Fibroblast of lung (primary cell): ENCODE results near the gene ZNF177. TPM values are rescaled to one million over a fixed set of nuclear protein-coding genes. Genes with fewer than 3 reads are reported as not detected.

Experiments used
- DNase-seq, 2 donors: peaks; one replicate each; pipeline versions ENCODE4 v3.0.0 to v3.0.0-alpha.2; 2010; ENCODE audit warnings: low read depth in 2 of 2
- H2AFZ ChIP-seq: 2 replicates; pipeline ENCODE4 v1.5.1; 2012; ENCODE audit warnings: low read length, control low read depth, inconsistent platforms
- H3K27ac ChIP-seq: 2 replicates; pipeline ENCODE4 v1.5.1; 2011; ENCODE audit warnings: low read length, control low read depth; ENCODE audit not compliant: insufficient read depth
- H3K27me3 ChIP-seq: 2 replicates; pipeline ENCODE4 v1.5.1; 2011; ENCODE audit warnings: mild to moderate bottlenecking, low read length; ENCODE audit not compliant: control insufficient read depth, insufficient read depth
- H3K36me3 ChIP-seq: 2 replicates; pipeline ENCODE4 v1.5.1; 2011; ENCODE audit warnings: low read length; ENCODE audit not compliant: control insufficient read depth, insufficient read depth
- H3K4me1 ChIP-seq: 2 replicates; pipeline ENCODE4 v1.5.1; 2011; ENCODE audit warnings: low read length; ENCODE audit not compliant: control insufficient read depth, insufficient read depth; ENCODE audit errors: extremely low read depth
- H3K4me2 ChIP-seq: 2 replicates; pipeline ENCODE4 v1.5.1; 2011; ENCODE audit warnings: low read length, control low read depth; ENCODE audit not compliant: insufficient read depth; ENCODE audit errors: extremely low read depth
- H3K4me3 ChIP-seq, 4 experiments: fragments of 200-600 bp in 1 of 4; sonication (generic) in 1 of 4; replicated peaks in 1 of 4; 2 replicates each; pipeline ENCODE4 v1.5.1; 2011 to 2016; ENCODE audit warnings: low read length in 4 of 4, low read depth in 3 of 4, mild to moderate bottlenecking in 3 of 4, control low read depth in 2 of 4, inconsistent platforms in 1 of 4, mixed read lengths in 1 of 4; ENCODE audit not compliant: insufficient read depth in 1 of 4; ENCODE audit errors: control extremely low read depth in 1 of 4
- H3K79me2 ChIP-seq: 2 replicates; pipeline ENCODE4 v1.5.1; 2012; ENCODE audit warnings: mild to moderate bottlenecking, low read length, inconsistent platforms; ENCODE audit not compliant: control insufficient read depth, insufficient read depth
- H3K9ac ChIP-seq: 2 replicates; pipeline ENCODE4 v1.5.1; 2011; ENCODE audit warnings: mild to moderate bottlenecking, low read length, control low read depth; ENCODE audit not compliant: insufficient read depth
- H3K9me3 ChIP-seq: 2 replicates; pipeline ENCODE4 v1.5.1; 2012; ENCODE audit warnings: low read depth, low read length; ENCODE audit not compliant: control insufficient read depth, insufficient read depth
- H4K20me1 ChIP-seq: 2 replicates; pipeline ENCODE4 v1.5.1; 2011; ENCODE audit warnings: low read length; ENCODE audit not compliant: control insufficient read depth, insufficient read depth; ENCODE audit errors: extremely low read depth
- CTCF ChIP-seq, 2 donors: IDR thresholded peaks in 1 of 2; conservative IDR thresholded peaks in 1 of 2; 1 replicate in 1 of 2; 2 replicates in 1 of 2; pipeline ENCODE4 v1.5.1; 2011 to 2012; ENCODE audit warnings: low read length in 2 of 2, control low read depth in 1 of 2, inconsistent platforms in 1 of 2, low read depth in 1 of 2, mild to moderate bottlenecking in 1 of 2
- EZH2 ChIP-seq: IDR thresholded peaks from 2 replicates; pipeline ENCODE4 v1.5.1; 2012; ENCODE audit warnings: low read length, control low read depth, mild to moderate bottlenecking; ENCODE audit errors: missing control alignments
- polyA plus RNA-seq, 2 donors: library from polyadenylated mRNA; depleted of rRNA in 1 of 2; stranded (reverse) in 1 of 2; unstranded in 1 of 2; fragments of >200 nt; gene quantifications; 2 replicates each; pipeline ENCODE4 v1.2.1, GENCODE V29; 2011 to 2012; ENCODE audit warnings: missing spikeins in 1 of 2
- total RNA-seq: library from RNA; depleted of rRNA; stranded (reverse); fragments of >200 nt; gene quantifications from 2 replicates; pipeline ENCODE4 v1.2.1, GENCODE V29; 2014

ZNF177 gene
- total and polyA plus RNA-seq, 2 donors (not counting 1 experiment from before 2014, with no cell fraction given), result 1.5 to 3.3 TPM

DNA sequence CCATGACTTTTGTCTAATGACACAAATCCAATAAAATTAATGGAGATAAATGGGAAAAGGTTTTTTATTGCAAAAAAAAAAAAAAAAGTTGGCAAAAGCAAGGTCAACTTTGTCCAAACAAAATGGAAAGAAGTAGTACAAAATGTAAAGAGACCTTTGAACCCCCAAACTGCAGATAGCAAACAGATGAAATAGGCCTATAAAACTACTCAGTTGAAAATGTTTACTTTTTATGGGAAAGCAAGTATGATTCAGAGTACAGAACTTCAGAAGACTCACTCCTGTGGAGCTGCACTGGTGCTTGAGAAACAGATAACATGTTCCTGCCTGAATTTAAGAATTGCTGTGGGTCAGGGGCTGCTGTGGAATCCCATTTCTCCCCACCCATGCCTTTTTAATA lies 9.8 kb upstream of the ZNF177 start:
- H3K4me1 ChIP-seq, result no peaks in the 10 kb centered on the region
- no peak overlapping the region for H3K27ac ChIP-seq
- H3K9ac ChIP-seq, result no peak overlapping the region
- TF ChIP-seq CTCF (conservative IDR thresholded peaks at IDR 0.05 in 1 of 2, IDR thresholded peaks at IDR 0.05 in 1 of 2; ENCODE audit: low read depth in 1 of 2, low read length in 2 of 2) (no peak), EZH2 (no peak)
- H3K27me3 ChIP-seq, result no peaks in the 10 kb centered on the region
- no peak overlapping the region for H3K4me2 ChIP-seq
- H2AFZ ChIP-seq, result no peak overlapping the region
- no peak for DNase-seq
- H3K9me3 ChIP-seq, result no peaks in the 10 kb centered on the region
- H3K79me2 ChIP-seq, result no peaks in the 10 kb centered on the region
- no peaks in the 10 kb centered on the region for H3K36me3 ChIP-seq
- H3K4me3 ChIP-seq, result no peak overlapping the region
- H4K20me1 ChIP-seq, result no peaks in the 10 kb centered on the region

DNA sequence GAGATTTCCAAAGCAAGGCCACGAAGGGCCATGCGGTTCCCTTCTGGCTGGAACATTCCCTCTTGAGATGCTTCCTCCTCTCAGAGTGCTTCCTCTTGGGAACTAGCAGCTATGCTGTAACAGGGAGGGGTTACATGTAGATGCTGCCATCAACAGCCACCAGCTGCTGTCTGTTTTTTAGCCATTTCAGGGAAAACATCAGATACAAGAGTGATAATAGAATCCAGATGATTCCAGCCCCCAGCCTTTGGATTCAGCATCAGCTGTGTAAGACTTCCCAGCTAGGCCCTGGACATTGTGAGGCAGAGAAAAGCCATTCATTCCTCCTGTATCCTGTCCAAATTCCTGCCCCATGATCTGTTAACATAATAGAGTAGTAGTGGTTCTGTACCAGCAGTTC lies 8.2 kb upstream of the ZNF177 start:
- H3K4me1 ChIP-seq, result no peaks in the 10 kb centered on the region

GRCh38 chr19:9370738-9371619 lies 8.2 kb downstream of the ZNF177 start:
- no peak overlapping the region for H3K9ac ChIP-seq
- H3K27me3 ChIP-seq, result no peaks in the 10 kb centered on the region
- DNase-seq, result no peak
- no peak overlapping the region for H3K4me3 ChIP-seq
- no peaks in the 10 kb centered on the region for H3K36me3 ChIP-seq
- TF ChIP-seq EZH2 (no peak), CTCF (conservative IDR thresholded peaks at IDR 0.05 in 1 of 2, IDR thresholded peaks at IDR 0.05 in 1 of 2; ENCODE audit: low read depth in 1 of 2, low read length in 2 of 2) (no peak)
- no peak overlapping the region for H3K27ac ChIP-seq
- H3K79me2 ChIP-seq, result no peaks in the 10 kb centered on the region
- H3K4me1 ChIP-seq, result no peaks in the 10 kb centered on the region
- no peaks in the 10 kb centered on the region for H3K9me3 ChIP-seq
- H4K20me1 ChIP-seq, result no peaks in the 10 kb centered on the region
- no peak overlapping the region for H3K4me2 ChIP-seq
- H2AFZ ChIP-seq, result no peak overlapping the region

More for the DNA sequence above, 8.2 kb upstream of the ZNF177 start:
- H3K4me3 ChIP-seq, result no peak overlapping the region
- no peak overlapping the region for H3K4me2 ChIP-seq
- no peaks in the 10 kb centered on the region for H4K20me1 ChIP-seq
- H3K27me3 ChIP-seq, result no peaks in the 10 kb centered on the region
- H2AFZ ChIP-seq, result no peak overlapping the region
- H3K9me3 ChIP-seq, result no peaks in the 10 kb centered on the region
- no peak for DNase-seq
- TF ChIP-seq CTCF (conservative IDR thresholded peaks at IDR 0.05 in 1 of 2, IDR thresholded peaks at IDR 0.05 in 1 of 2; ENCODE audit: low read depth in 1 of 2, low read length in 2 of 2) (no peak), EZH2 (no peak)
- H3K9ac ChIP-seq, result no peak overlapping the region
- H3K79me2 ChIP-seq, result no peaks in the 10 kb centered on the region
- H3K27ac ChIP-seq, result no peak overlapping the region
- H3K36me3 ChIP-seq, result no peaks in the 10 kb centered on the region
